HCT116 (cell line): Measurements from ENCODE around the gene TKFC. TPM values are rescaled to one million over a fixed set of nuclear protein-coding genes. Genes with fewer than 3 reads are reported as not detected.

Source experiments
- ATAC-seq: fragments of 200-7000 bp; cut with Tn5 transposase; 2 replicates; pipeline ENCODE4 v1.9.1; 2020; ENCODE audit warnings: mild to moderate bottlenecking, moderate library complexity
- BruUV-seq: library from RNA; stranded (reverse); fragments of 400-500 nt; replicated peaks from 2 replicates; lab custom pipeline; 2021; lab: Mats Ljungman, UMichigan
- CTCF ChIA-PET: fragments of 300-600 bp; sonication (Branson Sonifier 250); formaldehyde crosslinking; loops from one replicate; lab custom pipeline; 2021; ENCODE audit warnings: antibody characterized with exemption; lab: Charles Lee
- POLR2A ChIA-PET: fragments of 300-600, 350-600 bp; sonication (Branson Sonifier 250); formaldehyde crosslinking; loops from one replicate; lab custom pipeline; 2021; ENCODE audit warnings: antibody characterized with exemption; lab: Charles Lee
- RAD21 ChIA-PET, 2 experiments: fragments of 300-600 bp; sonication (Branson Sonifier 250); formaldehyde crosslinking; loops; one replicate each; lab custom pipeline; 2023; ENCODE audit warnings: low total read pairs in 2 of 2; ENCODE audit not compliant: uncharacterized antibody in 2 of 2, unreplicated experiment in 2 of 2, low non-redundant PET in 1 of 2; lab: Charles Lee
- DNase-seq: peaks from one replicate; pipeline ENCODE4 v3.0.0-alpha.2; 2010; ENCODE audit warnings: low read depth, low spot score
- H2AFZ ChIP-seq: fragments of 200-600 bp; shearing (Covaris generic), sonication (generic); 2 replicates; pipeline ENCODE4 v1.6.1; 2017; ENCODE audit warnings: low read depth, mixed run types, mixed read lengths, antibody characterized with exemption, low read length; ENCODE audit not compliant: poor library complexity, severe bottlenecking
- H3K27ac ChIP-seq: 2 replicates; pipeline ENCODE4 v1.5.1; 2012; ENCODE audit warnings: low read depth, low read length
- H3K27me3 ChIP-seq: fragments of 200-600 bp; sonication (generic); 2 replicates; pipeline ENCODE4 v1.6.1; 2016; ENCODE audit warnings: mixed run types, low read length, mixed read lengths; ENCODE audit not compliant: insufficient read depth
- H3K36me3 ChIP-seq, 2 experiments: fragments of 200-500 bp in 1 of 2; fragments of 200-600 bp in 1 of 2; sonication (Bioruptor generic) in 1 of 2; sonication (generic) in 1 of 2; 2 replicates each; pipeline versions ENCODE4 v1.5.1 to v1.6.1; 2014 to 2016; ENCODE audit warnings: low read length in 2 of 2, inconsistent platforms in 1 of 2, mixed read lengths in 1 of 2, mixed run types in 1 of 2; ENCODE audit not compliant: insufficient read depth in 2 of 2, control insufficient read depth in 1 of 2
- H3K4me1 ChIP-seq, 2 experiments: fragments of 200-600 bp in 1 of 2; sonication (generic) in 1 of 2; 2 replicates each; pipeline versions ENCODE4 v1.5.1 to v1.6.1; 2012 to 2017; ENCODE audit warnings: low read length in 2 of 2, inconsistent platforms in 1 of 2, mild to moderate bottlenecking in 1 of 2, mixed read lengths in 1 of 2, mixed run types in 1 of 2, moderate library complexity in 1 of 2; ENCODE audit not compliant: insufficient read depth in 2 of 2, control insufficient read depth in 1 of 2
- H3K4me2 ChIP-seq: fragments of 200-600 bp; sonication (generic); 2 replicates; pipeline ENCODE4 v1.6.1; 2017; ENCODE audit warnings: mixed run types, low read length, mixed read lengths
- H3K4me3 ChIP-seq, 2 experiments: fragments of 200-600 bp in 1 of 2; sonication (generic) in 1 of 2; replicated peaks in 1 of 2; 2 replicates each; pipeline ENCODE4 v1.5.1; 2011 to 2016; ENCODE audit warnings: low read length in 2 of 2, control low read depth in 1 of 2, low read depth in 1 of 2, mild to moderate bottlenecking in 1 of 2, mixed read lengths in 1 of 2, mixed run types in 1 of 2
- H3K79me2 ChIP-seq: fragments of 200-600 bp; sonication (generic); 2 replicates; pipeline ENCODE4 v1.6.1; 2017; ENCODE audit warnings: mild to moderate bottlenecking, mixed run types, low read length, moderate library complexity, mixed read lengths; ENCODE audit not compliant: insufficient read depth
- H3K9ac ChIP-seq: fragments of 200-600 bp; sonication (generic); 2 replicates; pipeline ENCODE4 v1.6.1; 2016; ENCODE audit warnings: low read length, mixed read lengths
- H3K9me2 ChIP-seq: fragments of 200-600 bp; sonication (generic), shearing (Covaris generic); 2 replicates; pipeline ENCODE4 v1.6.1; 2017; ENCODE audit warnings: mixed run types, mild to moderate bottlenecking, moderate library complexity; ENCODE audit not compliant: insufficient read depth
- H3K9me3 ChIP-seq, 2 experiments: fragments of 200-500 bp in 1 of 2; fragments of 200-600 bp in 1 of 2; sonication (Bioruptor generic) in 1 of 2; sonication (generic) in 1 of 2; 2 replicates each; pipeline ENCODE4 v1.6.1; 2014 to 2017; ENCODE audit warnings: low read length in 2 of 2, mixed read lengths in 2 of 2, inconsistent platforms in 1 of 2, low read depth in 1 of 2, mild to moderate bottlenecking in 1 of 2, mixed run types in 1 of 2, moderate library complexity in 1 of 2; ENCODE audit not compliant: control insufficient read depth in 1 of 2, insufficient read depth in 1 of 2
- H4K20me1 ChIP-seq: fragments of 200-600 bp; sonication (generic), shearing (Covaris generic); 2 replicates; pipeline ENCODE4 v1.6.1; 2017; ENCODE audit warnings: mixed run types, mild to moderate bottlenecking, moderate library complexity; ENCODE audit not compliant: insufficient read depth
- CTCF ChIP-seq, 3 experiments: fragments of 200-600 bp in 1 of 3; sonication (generic) in 1 of 3; IDR thresholded peaks in 2 of 3; conservative IDR thresholded peaks in 1 of 3; 2 replicates each; pipeline ENCODE4 v1.5.1; 2012 to 2017; ENCODE audit warnings: low read depth in 2 of 3, low read length in 2 of 3, antibody characterized with exemption in 1 of 3, borderline replicate concordance in 1 of 3, control low read depth in 1 of 3, mild to moderate bottlenecking in 1 of 3, mixed read lengths in 1 of 3, mixed run types in 1 of 3, moderate library complexity in 1 of 3; ENCODE audit not compliant: insufficient read depth in 1 of 3
- FOSL1 ChIP-seq: IDR thresholded peaks from 2 replicates; pipeline ENCODE4 v1.6.1; 2012; ENCODE audit warnings: low read depth
- JUND ChIP-seq: IDR thresholded peaks from 2 replicates; pipeline ENCODE4 v1.6.1; 2012
- POLR2A ChIP-seq: IDR thresholded peaks from 2 replicates; pipeline ENCODE4 v1.7.0; 2011; ENCODE audit warnings: borderline replicate concordance; ENCODE audit not compliant: insufficient read depth, insufficient read length; ENCODE audit errors: extremely low read depth
- POLR2AphosphoS5 ChIP-seq: IDR thresholded peaks from 2 replicates; pipeline ENCODE4 v1.6.1; 2011; ENCODE audit warnings: mild to moderate bottlenecking, low read depth, low read length, moderate library complexity
- ZFX ChIP-seq: fragments of 450-650 bp; IDR thresholded peaks from 2 replicates; pipeline ENCODE4 v1.6.1; 2017
- intact Hi-C: fragments of 100-400 bp; cut with micrococcal nuclease; formaldehyde crosslinking; loops from 2 replicates; pipeline ENCODE4 v1.10.0; 2022
- total RNA-seq: library from RNA; stranded (reverse); gene quantifications from one replicate; pipeline ENCODE4 v1.2.1, GENCODE V29; 2021; ENCODE audit not compliant: unreplicated experiment
- TF ChIP-seq, protein P1 (sequence below): IDR thresholded peaks from 2 replicates; pipeline ENCODE4 v1.6.1; 2012

Gene TKFC
- total RNA-seq, 1 experiment from 2014 or later: 156 TPM

DNA sequence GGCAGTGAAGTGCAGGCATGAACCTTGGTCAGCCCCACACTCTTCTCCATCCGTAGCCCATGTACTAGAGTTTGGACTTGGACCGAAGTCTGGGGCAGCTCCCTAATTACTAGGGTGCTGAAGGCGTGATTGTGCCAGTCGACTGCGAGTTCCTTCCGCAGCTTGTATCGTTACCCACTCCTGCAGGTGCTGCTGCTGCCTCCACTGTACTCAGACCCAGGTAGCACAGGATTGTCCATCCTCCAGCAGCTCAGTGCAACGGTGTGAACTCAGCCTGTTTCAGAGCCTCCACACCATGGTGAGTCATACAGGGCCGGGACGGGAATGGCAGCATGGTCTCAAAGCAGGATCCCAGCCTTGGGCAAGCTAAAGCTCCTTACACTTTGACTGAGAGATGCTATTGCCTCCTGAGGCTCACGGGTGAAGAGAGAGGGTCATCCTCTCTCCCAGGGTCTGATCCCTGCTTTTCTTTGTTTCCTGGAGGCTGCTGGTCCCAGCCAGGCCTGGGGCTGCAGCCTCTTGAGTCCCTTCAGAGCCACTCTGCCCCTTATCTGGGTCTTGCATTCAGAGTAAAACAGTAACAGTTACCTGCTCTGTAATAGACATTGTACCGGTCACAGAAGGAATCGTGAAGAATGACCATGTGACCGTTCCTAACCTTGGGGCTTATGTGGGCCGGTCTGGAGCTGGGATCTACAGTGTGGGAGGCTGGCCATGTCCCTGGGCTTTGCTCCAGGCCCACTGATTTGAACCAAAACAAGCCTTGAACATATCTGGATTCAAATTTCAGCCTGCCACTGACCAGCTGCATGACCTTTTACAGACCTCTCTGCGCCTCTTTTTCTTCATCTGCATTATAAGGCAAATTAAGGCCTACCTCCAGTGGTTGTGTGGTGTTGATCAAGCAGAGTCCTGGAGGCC is 1.7 kb downstream of the TKFC start:
- intact Hi-C loops: loop anchor here (5.0 kb wide), 1 partner anchor 293 kb away; no protein-coding TSS in a partner anchor
- peak overlapping the region; percentile 92 for H3K27ac ChIP-seq
- TF ChIP-seq CTCF (IDR thresholded peaks at IDR 0.05 in 2 of 3, conservative IDR thresholded peaks at IDR 0.05 in 1 of 3; ENCODE audit: borderline replicate concordance in 1 of 3, insufficient read depth in 1 of 3, low read depth in 2 of 3, low read length in 2 of 3) (no peak), ZFX (peak; percentile 22; the same call in 1 of the 2 replicates), POLR2A (peak; percentile 35), JUND (peak; percentile 27; the same call in 1 of the 2 replicates), POLR2AphosphoS5 (no peak), FOSL1 (peak; percentile 14; the same call in 1 of the 2 replicates)
- TF ChIP-seq, protein P1, sequence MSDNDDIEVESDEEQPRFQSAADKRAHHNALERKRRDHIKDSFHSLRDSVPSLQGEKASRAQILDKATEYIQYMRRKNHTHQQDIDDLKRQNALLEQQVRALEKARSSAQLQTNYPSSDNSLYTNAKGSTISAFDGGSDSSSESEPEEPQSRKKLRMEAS: 0 out of 2 replicates have a peak, but pooled peaks have one; percentile 24
- TF ChIP-seq, all 23 proteins: peak for 5
- peak overlapping the region; percentile 93 for H3K4me2 ChIP-seq
- H3K9ac ChIP-seq: peak overlapping the region; percentile 97
- peaks cover 28 to 46% of the 10 kb centered on the region in 2 experiments for H3K4me1 ChIP-seq
- DNase-seq (no peak), ATAC-seq (no peak)
- no peaks in the 10 kb centered on the region for H4K20me1 ChIP-seq
- ChIA-PET RAD21 (interaction anchor here (0.5 to 1.8 kb wide), 3 partner anchors 51 to 303 kb away, joined by 3 to 5 read pairs (median 4); no protein-coding TSS in a partner anchor), POLR2A (interaction anchor here (0.8 to 2.0 kb wide), 4 partner anchors 27 to 94 kb away, joined by 4 to 45 read pairs (median 6); partner anchors contain the start of genes CPSF7, CYB561A3 and TMEM138), CTCF (interaction anchor here (0.6 to 4.6 kb wide), 4 partner anchors 27 to 304 kb away, joined by 4 to 120 read pairs (median 4); partner anchors contain the start of gene CYB561A3)
- no TSS peak for BruUV-seq
- peaks cover 3 to 5% of the 10 kb centered on the region in 2 experiments; a peak in 2 of 4 replicates for H3K36me3 ChIP-seq
- peaks cover 57% of the 10 kb centered on the region for H3K79me2 ChIP-seq
- H3K27me3 ChIP-seq: no peaks in the 10 kb centered on the region
- no peak overlapping the region for H2AFZ ChIP-seq
- no peaks in the 10 kb centered on the region for H3K9me3 ChIP-seq
- H3K4me3 ChIP-seq: peak overlapping the region; percentile 85 to 97
- no peaks in the 10 kb centered on the region for H3K9me2 ChIP-seq
